GM21717 (cell line): Measurements from ENCODE around the gene COL6A2.
"Not testable (repeated sequence)": the region's sequence is repeated elsewhere in the genome, so short reads cannot be mapped to it uniquely, and the experiment has no call there.

ENCODE experiments used
- ATAC-seq: cut with Tn5 transposase; IDR thresholded peaks from one replicate; pipeline ENCODE4 v1.9.1; 2021; ENCODE audit warnings: mild to moderate bottlenecking, moderate library complexity; ENCODE audit not compliant: unreplicated experiment

COL6A2 gene

DNA sequence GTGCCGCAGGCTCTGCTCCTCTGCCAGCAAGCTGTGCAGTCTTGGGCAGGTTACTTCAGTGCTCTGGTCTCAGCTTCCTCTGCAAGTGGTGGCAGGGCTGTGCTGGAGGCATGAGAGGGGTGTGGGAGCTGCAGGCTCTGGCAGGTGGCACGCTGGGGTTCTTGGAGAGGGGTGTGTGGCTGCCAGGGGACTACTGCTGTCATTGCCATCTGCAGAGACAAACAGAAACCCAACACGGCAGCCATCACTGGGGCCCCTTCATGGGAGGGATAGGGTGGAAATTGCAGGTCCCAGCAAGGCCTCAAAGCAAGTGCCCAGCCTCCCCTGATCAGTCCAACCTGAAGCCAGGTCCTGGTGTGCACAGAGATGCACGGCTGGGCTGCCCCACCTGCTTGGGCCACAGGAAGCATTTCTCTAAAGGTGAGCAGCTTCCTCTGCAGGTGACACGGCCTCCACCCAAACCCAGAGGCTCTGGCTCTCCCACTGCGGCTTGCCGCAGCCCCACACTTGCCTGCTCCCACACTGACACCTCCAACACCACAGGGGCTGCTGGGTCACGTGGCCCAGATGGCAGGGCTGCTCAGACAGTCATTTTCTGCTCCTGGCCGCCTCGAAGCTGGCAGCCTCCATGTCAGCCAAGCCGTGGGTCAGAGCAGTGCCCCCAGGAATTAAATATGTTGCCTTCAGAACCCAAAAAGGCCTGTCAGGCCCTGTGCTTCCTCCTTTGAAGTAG is 4.1 kb upstream of the COL6A2 start:
- no peak for ATAC-seq

DNA sequence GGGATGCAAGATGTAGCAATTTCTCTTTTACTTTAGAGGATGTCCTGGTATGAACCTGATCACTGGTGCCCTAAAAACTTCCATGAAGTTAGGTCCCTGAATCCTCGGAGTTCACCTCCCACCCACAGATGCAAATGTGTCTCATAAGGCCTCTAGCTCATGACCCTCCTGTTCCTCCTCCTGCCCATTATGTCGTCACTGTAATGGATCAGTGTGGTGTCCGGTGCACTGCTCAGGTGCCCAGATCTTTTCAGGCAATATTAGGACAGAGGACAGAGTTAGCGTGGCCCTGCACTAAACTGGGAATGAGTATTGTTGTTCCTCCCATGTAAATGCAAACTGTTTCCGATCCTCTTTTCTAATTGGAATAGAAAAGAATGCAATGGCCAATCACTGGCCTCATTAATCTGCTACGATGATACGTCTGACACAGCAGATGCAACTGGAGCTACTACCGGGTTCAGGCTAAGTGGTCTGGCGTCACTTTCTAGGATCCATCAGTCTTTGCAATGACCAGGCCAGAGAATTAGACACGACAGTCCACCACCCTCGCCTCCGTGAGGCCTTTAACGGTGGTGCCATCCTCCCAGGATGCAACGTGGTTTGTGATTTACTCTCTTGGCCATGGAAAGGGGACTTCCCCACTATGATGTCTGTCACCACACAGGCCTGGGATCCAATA is 3.4 kb upstream of the COL6A2 start:
- no peak for ATAC-seq

- no peak for ATAC-seq
Observed at GRCh38 chr21:46095083-46095719, 2.7 kb upstream of the COL6A2 start.

GRCh38 chr21:46095814-46096595 is 1.9 kb upstream of the COL6A2 start:
- no peak for ATAC-seq

DNA sequence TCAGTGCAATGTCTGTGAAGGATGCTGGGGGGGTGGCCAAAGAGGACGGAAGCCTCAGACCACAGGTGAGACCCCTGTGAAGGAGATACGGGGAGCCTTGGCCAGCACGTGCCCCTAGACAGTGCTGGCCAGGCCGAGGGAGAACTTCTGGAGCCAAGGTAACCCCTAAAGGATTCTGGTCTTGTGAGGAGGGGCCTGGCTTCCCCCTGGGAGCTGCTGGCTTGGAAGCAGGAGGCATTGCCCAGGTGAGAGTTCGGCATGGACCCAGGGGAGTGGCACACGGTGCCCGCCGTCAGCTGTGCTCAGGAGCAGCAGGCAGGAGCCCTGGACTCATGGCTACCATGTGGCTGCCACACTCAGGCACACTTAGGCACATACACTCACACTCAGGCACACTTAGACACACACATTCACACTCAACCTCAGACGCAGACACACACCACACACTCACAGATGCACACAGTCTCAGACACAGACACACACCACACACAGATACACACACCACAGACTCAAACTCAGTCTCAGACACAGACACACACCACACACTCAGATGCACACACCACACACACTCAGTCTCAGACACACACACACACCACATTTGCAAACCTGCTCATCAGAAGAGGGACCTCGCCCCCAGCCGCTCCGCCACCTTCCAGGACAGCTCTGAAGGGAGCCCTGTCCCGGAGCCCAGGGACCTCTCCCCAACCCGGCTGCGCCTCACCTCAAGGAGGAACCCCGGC is 1.1 kb upstream of the COL6A2 start:
- no peak for ATAC-seq

DNA sequence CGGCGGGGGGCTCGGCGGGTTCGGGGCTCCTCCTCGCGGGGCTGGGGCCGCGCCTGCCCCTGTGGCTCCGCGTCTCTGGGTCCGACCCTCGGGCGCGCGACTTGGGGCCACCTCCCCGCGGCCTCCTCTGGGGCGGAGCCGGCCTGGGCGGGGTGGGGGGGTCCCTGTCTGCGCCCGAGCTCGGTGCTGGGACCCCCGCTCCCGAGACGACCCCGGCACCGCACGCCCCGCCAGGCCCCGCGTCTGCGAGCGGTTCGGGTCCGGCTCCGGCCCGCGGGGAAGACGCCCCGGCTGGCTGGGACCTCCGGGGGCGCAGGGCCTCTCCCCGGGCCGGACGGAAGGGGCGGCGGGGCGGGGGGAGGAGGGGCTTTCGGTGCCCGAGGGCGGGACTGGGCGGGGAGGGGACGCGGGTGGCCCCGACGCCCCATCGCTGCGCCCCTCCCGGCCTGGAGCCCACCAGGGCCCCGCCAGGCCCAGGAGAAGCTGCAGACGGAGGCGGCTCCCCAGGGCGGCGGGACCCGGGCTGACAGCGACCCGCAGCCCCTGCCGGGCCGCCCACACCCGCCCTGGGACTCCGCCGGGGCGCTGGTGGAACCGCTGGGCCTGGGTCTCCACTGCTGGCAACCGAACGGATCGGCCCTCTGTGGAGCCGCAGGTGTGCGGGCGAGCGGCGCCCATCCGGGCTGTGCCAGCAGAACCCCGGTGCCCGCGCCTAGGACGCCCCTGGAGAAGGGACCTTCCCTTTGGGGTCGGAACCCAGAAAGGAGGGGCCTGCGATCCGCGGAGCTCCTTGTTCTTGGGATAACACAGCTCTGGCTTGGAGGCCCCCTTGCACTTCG is 610 bp downstream of the COL6A2 start:
- no peak for ATAC-seq

- ATAC-seq, result no peak
Observed at GRCh38 chr21:46099476-46099875, 1.6 kb downstream of the COL6A2 start.

GRCh38 chr21:46100020-46100419 is 2.1 kb downstream of the COL6A2 start:
- ATAC-seq, result no peak

GRCh38 chr21:46100426-46100825 is 2.5 kb downstream of the COL6A2 start:
- no peak for ATAC-seq

GRCh38 chr21:46100906-46101305 is 3.0 kb downstream of the COL6A2 start:
- ATAC-seq, result no peak

- no peak for ATAC-seq
Observed at GRCh38 chr21:46104104-46104503, 6.2 kb downstream of the COL6A2 start.

- ATAC-seq, result not testable (repeated sequence)
Observed at GRCh38 chr21:46107376-46107775, 9.5 kb downstream of the COL6A2 start.

- ATAC-seq, result no peak
Observed at GRCh38 chr21:46108827-46109312, 11.0 kb downstream of the COL6A2 start.

- ATAC-seq, result no peak
Observed at GRCh38 chr21:46109313-46110221, 11.7 kb downstream of the COL6A2 start.

- no peak for ATAC-seq
Observed at GRCh38 chr21:46110499-46111192, 12.7 kb downstream of the COL6A2 start.

DNA sequence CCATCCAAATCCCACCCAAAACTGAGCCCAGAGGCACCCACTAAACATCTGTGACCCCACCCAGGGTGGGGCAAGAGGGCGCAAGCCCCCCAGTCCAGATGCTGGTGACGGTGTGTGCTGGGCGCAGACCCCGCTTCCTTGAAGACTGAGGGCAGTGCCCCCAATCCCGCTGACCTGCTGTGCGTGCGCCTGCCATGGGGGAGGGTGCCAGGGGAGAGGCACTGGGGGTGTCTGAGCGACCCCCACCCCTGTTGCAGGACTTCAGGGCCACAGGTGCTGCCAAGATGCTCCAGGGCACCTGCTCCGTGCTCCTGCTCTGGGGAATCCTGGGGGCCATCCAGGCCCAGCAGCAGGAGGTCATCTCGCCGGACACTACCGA is 13.3 kb downstream of the COL6A2 start:
- no peak for ATAC-seq

DNA sequence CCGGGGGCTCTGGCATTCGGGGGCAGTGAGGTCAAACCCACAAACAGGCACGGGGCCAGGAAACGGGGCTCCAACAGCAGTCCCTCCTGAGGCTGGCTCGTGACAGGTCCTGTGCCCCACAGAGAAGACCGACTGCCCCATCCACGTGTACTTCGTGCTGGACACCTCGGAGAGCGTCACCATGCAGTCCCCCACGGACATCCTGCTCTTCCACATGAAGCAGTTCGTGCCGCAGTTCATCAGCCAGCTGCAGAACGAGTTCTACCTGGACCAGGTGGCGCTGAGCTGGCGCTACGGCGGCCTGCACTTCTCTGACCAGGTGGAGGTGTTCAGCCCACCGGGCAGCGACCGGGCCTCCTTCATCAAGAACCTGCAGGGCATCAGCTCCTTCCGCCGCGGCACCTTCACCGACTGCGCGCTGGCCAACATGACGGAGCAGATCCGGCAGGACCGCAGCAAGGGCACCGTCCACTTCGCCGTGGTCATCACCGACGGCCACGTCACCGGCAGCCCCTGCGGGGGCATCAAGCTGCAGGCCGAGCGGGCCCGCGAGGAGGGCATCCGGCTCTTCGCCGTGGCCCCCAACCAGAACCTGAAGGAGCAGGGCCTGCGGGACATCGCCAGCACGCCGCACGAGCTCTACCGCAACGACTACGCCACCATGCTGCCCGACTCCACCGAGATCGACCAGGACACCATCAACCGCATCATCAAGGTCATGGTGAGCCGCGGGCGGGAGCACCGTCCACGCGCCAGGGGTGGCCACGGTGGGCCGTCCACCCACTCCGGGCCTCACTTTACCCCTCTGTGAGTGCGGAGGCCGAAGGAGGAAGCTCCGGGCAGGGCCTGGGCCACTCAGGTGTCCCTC is 14.2 kb downstream of the COL6A2 start:
- no peak for ATAC-seq
